Pancreas (tissue), 10 donors: ENCODE results near the gene DHRSX. TPM values are rescaled to one million over a fixed set of nuclear protein-coding genes. Genes with fewer than 3 reads are reported as not detected.

ENCODE experiments used
- ATAC-seq, 4 donors: fragments of 200-7000 bp; cut with Tn5 transposase; one replicate each; pipeline versions ENCODE4 v1.8.0 to v1.9.1; 2020; ENCODE audit warnings: mild to moderate bottlenecking in 4 of 4, moderate library complexity in 4 of 4
- DNase-seq, 6 donors: peaks; one replicate each; pipeline ENCODE4 v3.0.0-alpha.2; 2020
- FAIRE-seq: peaks from 2 replicates; lab custom pipeline; 2012; peaks lifted over from hg19 to GRCh38; lab: Jason Lieb, UNC
- H3K27ac ChIP-seq, 4 donors: fragments of 200-600 bp; sonication (generic); 1 replicate in 3 of 4; 2 replicates in 1 of 4; pipeline versions ENCODE4 v1.5.0 to v1.8.0; 2020
- H3K27me3 ChIP-seq, 4 donors: fragments of 200-600 bp; one replicate each; pipeline ENCODE4 v1.8.0; 2021
- H3K36me3 ChIP-seq, 3 donors: fragments of 200-600 bp; sonication (generic) in 1 of 3; one replicate each; pipeline versions ENCODE4 v1.5.0 to v1.8.0; 2020 to 2021
- H3K4me1 ChIP-seq, 3 donors: fragments of 200-600 bp; one replicate each; pipeline ENCODE4 v1.8.0; 2021
- H3K4me3 ChIP-seq, 4 donors: fragments of 200-600 bp; sonication (generic) in 2 of 4; one replicate each; pipeline versions ENCODE4 v1.5.0 to v1.8.0; 2020 to 2021
- H3K9me3 ChIP-seq, 4 donors: fragments of 200-600 bp; one replicate each; pipeline ENCODE4 v1.8.0; 2021
- CTCF ChIP-seq, 4 donors: fragments of 200-600 bp; sonication (generic) in 3 of 4; IDR thresholded peaks; one replicate each; pipeline versions ENCODE4 v1.5.0 to v1.8.0; 2021; ENCODE audit warnings: antibody characterized with exemption in 4 of 4
- WGBS, 2 donors: extraction: QIAGEN DNeasy Blood & Tissue Kit; methylation state at CpG; one replicate each; pipeline ENCODE4 v1.1.7; 2013; 5-methylcytosine and 5-hydroxymethylcytosine counted together
- intact Hi-C, 3 donors: fragments of 100-400 bp; cut with DNase I; formaldehyde crosslinking; loops; one replicate each; pipeline versions ENCODE4 v1.11.1 to v1.14.2; 2022
- polyA plus RNA-seq, 2 donors: library from polyadenylated mRNA; stranded (reverse); fragments of 200-250 nt; gene quantifications; one replicate each; pipeline ENCODE4 v1.2.3, GENCODE V29; 2013
- total RNA-seq, 6 donors: library from RNA; stranded (reverse); fragmentation: NEBNext Ultra II Directional in 4 of 6; extraction: Animal tissue kit (Norgen Biotek cat#: 25700) in 4 of 6; gene quantifications; one replicate each; pipeline versions ENCODE4 v1.2.1 to v1.2.4, GENCODE V29; 2021 to 2023
- donor health status: healthy with polysubstance abuse.
- donor health status: DM: no; HTN: no; CAD: no; lungs with moderate emphysema.
- donor health status: DM: no; HTN: no; CAD: no.
- donor health status: control.
- donor health status: control.
- donor health status: Bipolar disorder and iron deficiency.
- donor health status: DM: yes; HTN: yes; CAD: no.
- donor health status: DM: no; HTN: no; CAD: no.
- donor health status: DM: no; HTN: no; CAD: no.
- donor health status: DM: yes; HTN: yes; CAD: no.

Gene DHRSX
- total and polyA plus RNA-seq, 8 donors, result 8.1 to 26.5 (median 17.2) TPM

GRCh38 chrX:2427737-2428136 lies 73.0 kb downstream of the DHRSX start:
- 99 to 100% methylated on average over 5 of the region's 5 CpGs for WGBS, 2 donors
- H3K4me3 ChIP-seq, result no peak overlapping the region
- no peak for DNase-seq
- no peak for TF ChIP-seq CTCF (IDR thresholded peaks at IDR 0.05)
- no peak for FAIRE-seq
- no peak overlapping the region for H3K27ac ChIP-seq
- no peak for ATAC-seq
- no peaks in the 10 kb centered on the region for H3K36me3 ChIP-seq
- intact Hi-C loops, result no loop called here
- no peaks in the 10 kb centered on the region for H3K9me3 ChIP-seq
- H3K27me3 ChIP-seq, result no peaks in the 10 kb centered on the region
- no peaks in the 10 kb centered on the region for H3K4me1 ChIP-seq

- DNase-seq (no peak), FAIRE-seq (no peak), ATAC-seq (no peak)
- H3K4me3 ChIP-seq, result no peak overlapping the region
- no peaks in the 10 kb centered on the region for H3K36me3 ChIP-seq
- H3K9me3 ChIP-seq, result no peaks in the 10 kb centered on the region
- no peaks in the 10 kb centered on the region for H3K27me3 ChIP-seq
- no peak for TF ChIP-seq CTCF (IDR thresholded peaks at IDR 0.05)
- intact Hi-C loops, result no loop called here
- WGBS, 2 donors, result 92% methylated on average over 6 to 7 of the region's 7 CpGs
- no peak overlapping the region for H3K27ac ChIP-seq
- no peaks in the 10 kb centered on the region for H3K4me1 ChIP-seq
These were observed 73.6 kb downstream of the DHRSX start for GRCh38 chrX:2427147-2427546.

GRCh38 chrX:2426289-2426882 lies 74.4 kb downstream of the DHRSX start:
- H3K27me3 ChIP-seq, result no peaks in the 10 kb centered on the region
- H3K4me3 ChIP-seq, result no peak overlapping the region
- no peak for TF ChIP-seq CTCF (IDR thresholded peaks at IDR 0.05)
- DNase-seq (no peak), ATAC-seq (no peak), FAIRE-seq (no peak)
- no peaks in the 10 kb centered on the region for H3K9me3 ChIP-seq
- no peak overlapping the region for H3K27ac ChIP-seq
- H3K4me1 ChIP-seq, result no peaks in the 10 kb centered on the region
- no peaks in the 10 kb centered on the region for H3K36me3 ChIP-seq
- intact Hi-C loops, result no loop called here

GRCh38 chrX:2425286-2426071 lies 75.3 kb downstream of the DHRSX start:
- Histone ChIP-seq H3K4me3 (no peak overlapping the region), H3K4me1 (no peaks in the 10 kb centered on the region), H3K27ac (no peak overlapping the region), H3K27me3 (no peaks in the 10 kb centered on the region), H3K9me3 (no peaks in the 10 kb centered on the region), H3K36me3 (no peaks in the 10 kb centered on the region)
- FAIRE-seq, result no peak
- no peak for TF ChIP-seq CTCF (IDR thresholded peaks at IDR 0.05)
- no peak for ATAC-seq
- intact Hi-C loops, result no loop called here
- no peak for DNase-seq
- WGBS, 2 donors, result 97 to 99% methylated on average over 13 of the region's 13 CpGs

- Histone ChIP-seq H3K4me3 (no peak overlapping the region), H3K27ac (no peak overlapping the region), H3K4me1 (no peaks in the 10 kb centered on the region), H3K27me3 (no peaks in the 10 kb centered on the region), H3K36me3 (no peaks in the 10 kb centered on the region), H3K9me3 (no peaks in the 10 kb centered on the region)
- ATAC-seq, result no peak
- TF ChIP-seq CTCF (IDR thresholded peaks at IDR 0.05), result no peak
- WGBS, 2 donors, result 71 to 80% methylated on average over 2 of the region's 2 CpGs
- no peak for DNase-seq
- no peak for FAIRE-seq
- intact Hi-C loops, result no loop called here
These were observed 76.5 kb downstream of the DHRSX start for GRCh38 chrX:2424317-2424716.
